Dermis blood vessel endothelial cell (primary cell): ENCODE measurements around the gene HSD11B1L. TPM values are rescaled to one million over a fixed set of nuclear protein-coding genes. Genes with fewer than 3 reads are reported as not detected.

ENCODE experiments used
- DNase-seq: peaks from one replicate; pipeline ENCODE4 v3.0.0; 2010
- total RNA-seq: library from RNA; depleted of rRNA; stranded (reverse); fragments of >200 nt; gene quantifications from 2 replicates; pipeline ENCODE4 v1.2.3, GENCODE V29; 2014

Gene HSD11B1L
- total RNA-seq, 1 donor from 2014 or later: 9.7 TPM

DNA sequence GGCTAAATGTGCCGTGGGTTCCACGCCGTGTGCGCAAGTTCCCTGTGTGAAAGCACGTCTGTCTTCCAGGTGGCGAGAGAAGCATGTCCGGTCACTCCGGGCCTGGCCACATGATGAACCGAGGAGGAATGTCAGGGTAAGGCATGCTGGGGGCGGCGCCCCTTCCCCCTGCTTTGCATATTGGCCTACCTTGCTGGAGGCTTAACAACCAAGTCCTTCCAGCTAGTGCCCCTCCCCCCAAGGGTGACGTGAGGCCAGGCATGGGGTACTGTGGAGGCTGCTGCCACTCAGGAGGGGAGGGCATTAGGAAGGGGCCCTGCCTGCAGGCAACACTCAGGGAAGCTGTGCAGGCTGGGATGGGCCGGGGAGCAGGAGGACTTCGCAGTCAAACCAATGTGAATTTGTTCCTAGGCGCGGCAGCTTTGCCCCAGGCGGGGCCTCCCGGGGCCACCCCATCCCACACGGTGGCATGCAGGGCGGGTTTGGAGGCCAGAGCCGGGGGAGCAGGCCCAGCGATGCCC lies 13.0 kb upstream of the HSD11B1L start:
- no peak for DNase-seq

DNA sequence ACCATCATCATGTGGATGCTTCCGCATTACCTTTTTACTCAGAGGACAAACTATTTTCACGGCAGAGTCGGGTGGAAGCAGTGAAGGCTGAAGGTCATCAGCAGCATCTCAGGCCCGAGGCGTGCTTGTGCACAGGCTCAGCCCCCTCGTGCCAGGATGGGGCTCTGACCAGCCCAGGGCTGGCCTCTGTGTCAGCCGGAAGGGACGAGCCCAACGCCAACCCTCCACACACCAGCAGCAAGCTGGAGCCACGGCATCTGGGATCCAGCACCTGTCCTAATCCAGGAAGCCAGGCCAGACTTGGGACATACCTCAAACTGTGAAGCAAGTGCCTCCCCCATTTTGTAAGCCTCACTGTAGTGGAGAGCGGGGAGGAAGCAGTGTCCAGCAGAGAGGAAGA lies 11.6 kb upstream of the HSD11B1L start:
- no peak for DNase-seq

DNA sequence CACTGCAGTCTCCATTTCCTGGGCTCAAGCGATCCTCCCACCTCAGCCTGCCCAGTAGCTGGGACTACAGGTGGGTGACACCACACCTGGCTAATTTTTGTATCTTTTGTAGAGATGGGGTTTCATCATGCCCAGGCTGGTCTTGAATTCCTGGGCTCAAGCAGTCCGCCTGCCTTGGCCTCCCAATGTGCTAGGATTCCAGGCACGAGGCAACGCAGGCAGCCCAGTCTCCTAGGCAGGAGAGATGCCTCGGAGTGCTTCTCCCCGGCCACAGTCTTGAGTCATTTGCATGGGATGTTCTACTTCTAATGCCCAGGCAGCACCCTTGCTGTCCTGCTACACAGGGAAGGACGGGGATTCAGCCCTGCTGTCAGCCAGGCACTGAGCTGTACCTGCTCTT lies 9.2 kb upstream of the HSD11B1L start:
- DNase-seq: no peak

DNA sequence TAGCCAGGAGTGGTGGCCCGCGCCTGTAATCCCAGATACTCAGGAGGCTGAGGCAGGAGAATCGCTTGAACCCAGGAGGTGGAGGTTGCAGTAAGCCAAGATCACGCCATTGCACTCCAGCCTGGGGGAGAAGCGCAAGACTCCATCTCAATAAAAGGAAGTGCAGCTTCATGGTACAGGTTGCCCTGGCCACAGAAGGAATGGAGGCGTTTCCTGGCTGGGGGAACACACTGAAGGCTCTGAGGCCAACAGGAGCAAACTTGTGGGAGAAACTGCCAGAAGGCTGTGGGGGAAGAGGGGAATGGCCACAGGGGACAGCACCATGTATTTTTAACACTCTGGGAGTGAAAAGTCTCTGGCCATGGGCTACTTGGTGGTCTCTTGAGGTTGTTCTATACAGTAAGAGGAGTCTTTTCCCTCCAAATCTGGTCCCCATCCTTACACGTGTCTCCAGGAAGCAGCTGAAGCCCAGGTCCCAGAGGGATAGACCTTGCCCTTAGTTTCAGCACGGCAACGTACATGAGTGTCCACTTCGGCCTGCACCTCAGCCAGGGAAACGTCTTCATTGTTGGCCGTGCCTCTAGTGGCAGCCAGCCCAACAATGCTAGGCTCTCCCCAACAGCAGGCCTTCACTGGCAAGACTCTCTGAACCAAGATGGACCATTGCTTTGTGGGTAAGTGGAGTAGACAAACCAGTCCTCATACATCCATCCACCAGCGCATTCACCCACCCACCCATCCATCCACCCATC lies 7.9 kb upstream of the HSD11B1L start:
- DNase-seq: no peak

DNA sequence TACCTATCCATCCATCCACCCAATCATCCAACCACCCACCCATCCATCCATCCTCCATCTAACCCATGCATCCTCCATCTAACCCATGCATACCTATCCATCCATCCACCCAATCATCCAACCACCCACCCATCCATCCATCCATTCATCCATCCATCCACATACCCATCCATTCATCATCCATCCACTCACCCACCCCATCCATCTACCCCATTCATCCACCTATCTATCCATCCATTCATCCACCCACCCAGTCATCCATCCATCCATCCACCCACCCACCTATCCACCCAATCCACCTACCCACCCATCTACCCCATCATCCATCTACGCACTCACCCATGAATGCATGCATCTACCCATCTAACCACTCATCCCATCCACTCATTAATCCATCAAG lies 7.1 kb upstream of the HSD11B1L start:
- DNase-seq: no peak

DNA sequence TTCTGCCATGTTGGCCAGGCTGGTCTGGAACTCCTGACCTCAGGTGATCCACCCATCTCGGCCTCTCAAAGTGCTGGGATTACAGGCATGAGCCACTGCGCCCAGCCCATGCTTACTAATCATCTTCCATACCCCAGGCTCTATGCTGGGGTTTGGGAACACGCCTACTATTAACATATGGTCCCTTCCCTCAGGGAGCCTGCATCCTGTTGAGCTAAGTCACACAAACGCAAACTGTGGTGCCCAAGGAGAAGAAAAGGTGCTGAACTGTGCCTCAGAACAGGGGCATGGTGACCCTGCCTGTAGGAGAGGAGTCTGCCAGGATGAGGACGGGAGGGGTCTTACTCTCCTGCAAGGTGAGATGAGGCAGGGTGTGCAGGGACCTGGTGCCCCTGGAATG lies 6.1 kb upstream of the HSD11B1L start:
- DNase-seq: no peak

DNA sequence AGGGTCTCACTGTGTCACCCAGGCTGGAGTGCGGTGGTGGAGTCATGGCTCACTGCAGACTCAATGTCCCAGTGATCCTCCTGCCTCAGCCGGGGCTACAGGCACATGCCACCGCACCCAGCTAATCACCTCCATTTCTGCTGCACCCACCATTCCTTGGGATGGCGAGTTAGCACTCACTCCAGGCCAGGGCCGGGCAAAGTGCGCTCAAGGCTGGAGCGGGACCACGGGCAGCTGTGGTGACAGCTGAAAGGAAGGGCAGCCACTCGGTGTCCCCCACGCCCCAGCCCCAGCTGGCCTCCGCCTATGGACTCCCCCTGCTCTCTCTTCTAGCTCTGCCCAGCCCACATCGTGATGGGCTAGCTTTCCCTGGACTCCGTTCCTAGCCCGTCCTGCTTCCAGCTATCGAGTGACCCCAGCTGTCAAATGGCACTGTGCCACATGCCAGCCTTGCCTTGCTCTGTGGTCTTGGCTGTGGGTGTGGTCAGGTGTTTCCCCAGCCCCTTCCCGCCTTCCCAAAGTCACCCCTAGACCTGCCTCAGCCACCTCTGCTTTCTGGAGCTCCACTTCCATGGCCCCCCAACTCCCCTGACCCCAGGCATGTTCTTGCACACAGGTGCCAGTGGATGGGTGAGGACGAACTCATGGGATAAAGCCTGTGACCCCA lies 4.6 kb upstream of the HSD11B1L start:
- DNase-seq: no peak

DNA sequence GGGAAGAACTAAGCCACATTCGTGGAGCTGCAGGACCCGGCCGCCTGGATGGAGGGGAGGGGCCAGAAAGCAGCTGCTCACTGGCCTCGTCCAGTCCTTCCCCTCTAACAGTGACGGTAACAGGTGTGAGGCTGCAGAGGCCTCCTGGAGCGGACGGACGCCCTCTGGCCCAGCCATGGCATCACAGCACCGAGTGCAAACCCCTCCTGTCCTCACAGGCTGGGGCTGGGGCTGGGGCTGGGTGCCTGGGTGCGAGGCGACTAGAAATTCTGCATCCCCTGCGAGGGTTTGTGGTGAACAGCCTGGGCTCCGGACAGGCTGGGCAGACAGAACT lies 4.1 kb upstream of the HSD11B1L start:
- DNase-seq: no peak

DNA sequence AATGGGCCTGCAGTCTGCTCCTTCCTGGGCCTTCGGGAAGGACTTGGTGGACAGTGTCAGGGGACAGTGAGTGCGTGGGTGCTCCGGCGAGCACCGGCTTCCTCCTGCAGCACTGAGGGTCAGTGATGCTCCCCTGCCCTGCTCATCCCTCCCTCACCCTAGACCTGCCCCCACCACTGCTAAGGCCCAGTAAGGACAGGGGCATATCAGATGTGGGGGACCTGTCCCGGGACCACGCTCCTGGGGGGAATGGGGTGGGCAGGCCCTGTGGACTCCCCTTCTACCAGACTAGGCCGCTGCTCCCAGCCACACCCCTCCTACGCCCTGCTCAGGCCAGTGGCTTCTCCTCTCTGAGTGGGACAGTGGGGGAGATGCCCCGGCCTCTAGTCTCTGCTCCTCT lies 3.7 kb upstream of the HSD11B1L start:
- DNase-seq: no peak

DNA sequence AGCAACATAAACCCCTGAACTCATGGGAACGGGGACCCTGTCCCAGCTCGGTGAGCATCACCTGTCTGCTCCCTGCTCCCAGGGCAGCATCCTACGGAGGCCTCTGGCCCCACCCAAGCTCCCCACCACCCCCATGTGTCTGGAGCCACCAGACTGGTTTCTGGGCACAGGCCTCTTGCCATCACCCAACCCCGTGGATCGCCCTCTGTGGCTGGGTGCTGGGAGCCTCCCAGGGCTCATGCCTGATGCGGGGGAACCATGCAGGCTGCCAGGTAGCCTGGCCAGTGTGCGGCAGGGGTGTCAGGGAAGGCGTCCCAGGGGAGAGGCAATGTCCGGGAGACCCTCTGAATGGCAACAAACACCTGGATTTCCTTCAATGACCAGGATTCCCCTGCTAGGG lies 3.2 kb upstream of the HSD11B1L start:
- no peak for DNase-seq

DNA sequence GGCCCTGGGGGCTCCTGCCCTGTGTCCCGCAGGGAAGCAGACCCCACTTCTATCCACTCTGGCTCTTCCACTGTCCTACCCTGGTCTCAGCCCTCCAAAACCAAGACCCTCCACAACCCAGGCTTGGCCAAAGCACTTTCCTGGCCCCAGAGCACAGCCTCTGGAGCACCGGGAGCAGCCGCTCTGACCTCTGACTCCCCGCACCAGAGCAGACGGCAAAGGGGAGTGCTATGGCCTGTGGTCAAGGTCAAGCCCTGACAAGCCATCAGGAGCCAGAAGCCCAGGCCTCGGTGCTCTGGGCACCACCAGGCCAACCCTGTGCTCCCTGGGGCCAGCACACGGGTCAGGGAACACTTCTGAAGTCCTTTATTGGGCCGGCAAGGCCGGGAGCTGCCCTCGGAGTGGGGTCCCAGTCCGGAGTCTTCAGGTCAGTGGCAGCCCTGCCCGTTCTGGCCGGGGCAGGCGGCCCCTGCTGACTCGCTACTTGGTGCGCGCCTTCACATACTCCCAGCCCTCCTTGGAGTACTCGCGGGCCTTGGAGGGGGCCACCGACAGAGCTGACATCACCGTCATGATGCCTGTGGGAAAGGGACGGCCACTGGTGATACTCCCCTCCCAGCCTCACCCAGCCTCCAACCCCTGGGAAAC lies 2.6 kb upstream of the HSD11B1L start:
- DNase-seq: no peak

DNA sequence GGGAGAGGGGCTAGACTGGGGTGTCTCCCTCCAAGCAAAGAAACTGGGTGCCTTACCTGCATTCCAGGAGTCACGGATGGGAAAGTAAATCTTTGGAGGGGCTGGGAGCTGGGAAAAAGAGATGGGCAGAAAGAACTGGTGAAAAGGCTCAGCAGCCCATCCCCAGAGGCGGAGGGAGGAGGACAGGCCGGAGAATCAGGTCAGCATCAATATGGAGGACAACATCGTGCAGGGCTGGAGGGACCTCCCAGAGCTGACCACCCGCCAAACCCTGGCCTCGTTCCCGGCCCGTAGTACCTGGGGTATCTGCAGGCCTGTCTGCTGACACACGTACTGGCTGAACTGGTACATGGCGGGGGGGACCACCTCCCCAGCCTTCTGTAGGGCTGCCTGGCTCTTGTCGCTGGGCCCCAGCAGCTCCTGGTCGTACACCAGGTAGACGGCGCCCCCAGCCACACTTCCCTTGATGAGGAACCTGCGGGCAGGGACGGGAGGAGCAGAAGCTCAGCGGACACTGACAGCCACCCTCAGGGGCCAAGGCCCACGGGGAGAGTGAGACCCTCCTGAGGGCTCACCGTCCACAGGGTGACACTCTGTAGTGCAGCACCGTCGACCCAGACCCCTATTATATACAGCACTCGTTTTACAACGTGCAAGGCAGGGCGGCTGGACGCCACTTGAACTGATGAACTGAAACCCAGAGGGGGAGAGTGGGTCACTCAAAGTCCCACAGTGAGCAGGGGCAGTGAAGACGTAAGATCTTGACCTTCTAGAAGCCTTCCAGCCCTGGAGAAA lies 1.3 kb upstream of the HSD11B1L start:
- DNase-seq: peak; percentile 39

DNA sequence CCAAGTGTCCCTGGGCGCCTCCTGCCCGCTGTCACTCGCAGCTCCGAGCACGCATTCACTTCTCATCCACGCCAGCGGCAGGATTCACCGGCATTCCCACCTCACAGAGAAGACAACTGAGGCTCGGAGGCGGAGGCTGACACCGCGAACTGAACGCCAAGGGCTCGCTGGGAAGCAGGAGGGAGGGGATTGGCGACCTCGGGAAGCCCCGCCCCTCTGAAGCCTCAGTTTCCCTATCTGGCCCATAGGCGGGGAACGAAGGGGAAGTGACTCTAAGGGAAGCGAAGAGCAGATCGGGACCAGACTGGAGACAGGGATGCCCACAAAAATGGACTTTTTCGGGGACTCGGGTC lies 767 bp upstream of the HSD11B1L start:
- no peak for DNase-seq

DNA sequence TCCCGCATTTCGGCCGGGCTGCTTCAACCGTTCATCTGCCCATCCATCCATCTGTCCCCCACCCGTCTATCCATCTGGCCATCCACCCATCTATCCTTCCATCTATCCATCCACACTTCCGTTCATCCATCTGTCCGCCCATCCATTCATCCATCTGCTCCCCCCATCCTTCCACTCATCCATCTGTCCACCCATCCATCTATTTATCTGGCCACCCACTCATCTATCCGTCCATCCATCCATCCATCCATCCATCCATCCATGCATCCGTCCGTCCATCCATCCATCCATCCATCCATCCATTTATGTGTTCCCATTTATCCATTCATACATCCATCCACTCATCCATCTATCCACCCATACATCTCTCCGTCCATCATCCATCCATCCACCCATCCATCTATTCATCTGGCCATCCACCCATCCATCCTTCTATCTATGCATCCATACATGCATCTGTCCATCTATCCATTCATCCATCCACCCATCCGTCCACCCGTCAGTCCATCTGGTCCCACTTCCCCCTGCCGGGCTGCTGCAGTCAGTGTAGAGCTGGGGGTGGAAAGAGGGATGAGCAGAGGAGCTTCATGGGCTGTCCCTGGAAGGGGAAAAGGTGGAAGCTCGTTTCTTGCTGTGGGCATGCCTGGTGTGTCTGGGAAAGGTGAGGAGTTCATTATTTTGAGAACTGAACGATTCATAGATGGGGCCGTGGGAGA lies 722 bp downstream of the HSD11B1L start:
- DNase-seq: no peak

DNA sequence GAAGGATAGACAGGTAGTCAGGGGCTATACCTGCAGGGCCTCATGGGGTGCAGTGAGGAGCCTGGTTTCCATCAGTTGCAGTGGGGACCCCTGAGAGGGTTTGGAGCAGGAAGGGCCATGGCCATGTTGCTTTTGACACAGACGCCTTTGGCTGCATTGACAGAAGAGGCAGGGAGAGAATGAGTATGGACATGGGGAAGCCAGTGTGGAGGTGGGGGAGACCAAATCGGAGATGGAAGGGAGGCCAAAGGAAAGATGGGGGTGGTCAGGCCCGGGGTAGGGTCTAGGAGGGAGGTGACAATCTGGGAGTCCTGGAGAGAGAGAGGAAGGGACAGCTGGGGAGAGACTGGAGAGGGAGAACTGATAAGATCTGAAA lies 1.3 kb downstream of the HSD11B1L start:
- DNase-seq: no peak

DNA sequence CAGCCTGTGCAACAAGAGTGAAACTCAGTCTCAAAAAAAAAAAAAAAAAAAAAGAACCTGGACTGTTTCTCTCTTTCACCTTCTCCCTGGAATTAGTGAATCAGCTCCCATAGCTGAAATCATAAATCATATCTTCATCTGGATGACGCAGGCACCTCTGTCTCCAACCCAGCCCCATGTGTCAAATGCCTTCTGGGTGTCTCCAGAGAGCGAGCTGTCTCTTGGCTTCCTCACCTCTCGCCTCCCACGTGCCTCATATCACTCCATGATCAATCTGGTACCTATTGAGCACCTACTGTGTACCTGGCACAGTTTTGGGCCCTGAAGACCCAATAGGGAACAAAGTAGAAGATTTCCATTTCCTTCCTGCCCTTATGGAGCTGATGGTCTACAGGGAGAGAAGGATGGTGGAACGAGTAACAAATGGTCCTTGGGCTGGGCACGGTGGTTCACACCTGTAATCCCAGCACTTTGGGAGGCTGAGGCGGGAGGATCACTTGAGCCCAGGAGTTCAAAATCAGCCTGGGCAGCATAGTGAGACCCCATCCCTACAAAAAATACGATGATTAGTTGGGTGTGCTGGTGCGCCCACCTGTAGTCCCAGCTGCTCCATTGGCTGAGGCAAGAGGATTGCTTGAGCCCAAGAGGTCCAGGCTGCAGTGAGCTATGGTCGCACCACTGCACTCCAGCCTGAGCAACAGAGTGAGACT lies 2.5 kb downstream of the HSD11B1L start:
- no peak for DNase-seq

DNA sequence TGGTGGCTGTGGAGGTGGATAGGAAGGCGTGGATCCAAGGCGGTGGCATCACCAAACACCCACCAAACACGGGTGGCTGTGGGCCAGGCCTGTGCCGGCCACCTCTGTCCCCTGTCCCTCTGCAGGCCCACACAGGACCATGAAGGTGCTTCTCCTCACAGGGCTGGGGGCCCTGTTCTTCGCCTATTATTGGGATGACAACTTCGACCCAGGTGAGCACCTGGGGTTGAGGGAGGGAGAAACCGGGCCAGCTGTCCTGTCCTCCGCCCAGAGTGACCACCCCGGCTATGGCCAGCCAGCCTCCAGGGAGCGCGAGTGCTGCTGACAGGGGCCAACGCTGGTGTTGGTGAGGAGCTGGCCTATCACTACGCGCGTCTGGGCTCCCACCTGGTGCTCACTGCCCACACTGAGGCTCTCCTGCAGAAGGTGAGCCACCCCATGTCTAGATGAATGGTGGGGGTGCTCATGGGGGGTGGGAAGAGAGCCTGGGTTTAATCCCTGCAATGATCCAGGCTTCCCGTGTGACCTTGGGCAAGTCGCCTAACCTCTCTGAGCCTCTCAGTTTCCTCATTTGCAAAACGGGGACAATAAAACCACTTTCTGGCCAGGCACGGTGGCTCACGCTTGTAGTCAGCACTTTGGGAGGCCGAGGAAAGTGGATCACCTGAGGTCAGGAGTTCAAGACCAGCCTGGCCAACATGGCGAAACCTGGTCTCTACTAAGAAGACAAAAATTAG lies 4.0 kb downstream of the HSD11B1L start:
- DNase-seq: no peak

DNA sequence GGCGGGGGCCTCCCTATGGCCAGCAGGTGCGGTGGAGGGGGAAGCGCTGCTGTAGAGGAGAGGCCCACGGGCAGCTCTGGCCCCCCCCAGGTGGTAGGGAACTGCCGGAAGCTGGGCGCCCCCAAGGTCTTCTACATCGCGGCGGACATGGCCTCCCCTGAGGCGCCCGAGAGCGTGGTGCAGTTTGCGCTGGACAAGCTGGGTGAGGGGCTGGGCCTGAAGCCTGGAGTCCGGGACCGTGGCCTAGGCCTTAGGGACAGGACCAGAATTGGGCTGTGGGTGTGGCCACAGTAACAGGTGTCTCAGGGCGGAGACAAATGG lies 5.5 kb downstream of the HSD11B1L start:
- DNase-seq: no peak

DNA sequence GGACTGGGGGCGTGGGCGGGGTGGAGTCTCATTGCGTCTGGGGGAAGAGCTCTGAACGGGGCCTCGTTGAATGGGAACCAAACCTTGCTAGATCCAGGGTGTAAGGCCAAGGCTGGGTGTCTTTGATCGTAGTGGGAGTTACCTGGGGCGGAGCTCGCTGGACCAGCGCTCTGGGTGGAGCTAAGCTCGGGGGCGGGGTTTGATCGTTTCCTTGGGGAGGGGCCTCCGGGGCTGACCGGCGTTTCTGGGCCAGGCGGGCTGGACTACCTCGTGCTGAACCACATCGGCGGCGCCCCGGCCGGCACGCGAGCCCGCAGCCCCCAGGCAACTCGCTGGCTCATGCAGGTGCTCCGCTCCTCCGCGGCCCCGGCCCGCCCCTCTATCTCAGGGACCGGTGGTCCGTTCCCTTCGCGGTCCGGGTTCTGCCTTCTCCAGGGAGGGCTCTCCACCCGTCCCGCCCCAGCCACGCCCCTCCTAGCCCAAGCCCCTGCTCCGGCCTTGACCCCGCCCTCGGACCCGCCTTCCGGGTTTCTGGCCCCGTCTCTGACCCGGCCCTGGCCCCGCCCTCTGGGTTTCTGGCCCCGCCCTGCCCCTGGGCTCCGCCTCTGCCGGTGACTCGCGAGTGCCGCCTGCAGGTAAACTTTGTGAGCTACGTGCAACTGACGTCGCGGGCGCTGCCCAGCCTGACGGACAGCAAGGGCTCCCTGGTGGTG lies 6.0 kb downstream of the HSD11B1L start:
- DNase-seq: peak; percentile 94

DNA sequence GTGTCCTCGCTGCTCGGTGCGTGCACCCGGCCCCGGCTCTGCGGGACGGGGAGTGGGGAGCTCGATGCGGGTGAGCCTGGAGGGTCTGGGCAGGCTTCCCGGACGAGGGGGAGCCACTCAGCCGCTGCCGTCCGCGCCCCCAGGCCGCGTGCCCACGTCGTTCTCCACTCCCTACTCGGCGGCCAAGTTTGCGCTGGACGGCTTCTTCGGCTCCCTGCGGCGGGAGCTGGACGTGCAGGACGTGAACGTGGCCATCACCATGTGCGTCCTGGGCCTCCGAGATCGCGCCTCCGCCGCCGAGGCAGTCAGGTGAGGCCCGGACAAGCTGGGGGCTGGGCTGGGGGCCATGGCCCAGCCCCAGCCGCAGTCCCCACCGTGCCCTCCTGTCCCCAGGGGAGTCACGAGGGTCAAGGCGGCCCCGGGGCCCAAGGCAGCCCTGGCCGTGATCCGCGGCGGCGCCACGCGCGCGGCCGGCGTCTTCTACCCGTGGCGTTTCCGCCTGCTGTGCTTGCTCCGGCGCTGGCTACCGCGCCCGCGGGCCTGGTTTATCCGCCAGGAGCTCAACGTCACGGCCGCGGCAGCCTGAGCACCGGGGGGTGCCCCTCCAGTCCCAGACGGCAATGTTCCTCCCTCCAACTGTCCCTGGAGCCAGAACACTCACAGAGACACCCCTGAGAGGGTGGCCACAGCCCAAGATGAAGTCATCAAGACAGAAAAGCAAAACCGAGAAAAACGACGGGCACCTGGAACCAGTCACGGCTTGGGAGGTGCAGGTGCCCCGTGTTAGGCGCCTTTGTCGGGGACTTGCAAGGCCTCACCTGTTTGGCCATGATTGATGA lies 6.8 kb downstream of the HSD11B1L start:
- DNase-seq: peak; percentile 19
